OCI-LY3 (cell line): ENCODE data around the gene CMSS1.

Experiments used
- H2AFZ ChIP-seq: fragments of 200-600, 300-600 bp; shearing (Covaris generic); 2 replicates; pipeline ENCODE4 v1.6.0; 2014; ENCODE audit warnings: antibody characterized with exemption, low read depth, low read length
- H3K27ac ChIP-seq: fragments of 200-600, 300-600 bp; sonication (generic); 2 replicates; pipeline ENCODE4 v1.5.1; 2014; ENCODE audit warnings: mild to moderate bottlenecking, low read length, moderate library complexity, mixed read lengths
- H3K27me3 ChIP-seq: fragments of 200-600, 300-600 bp; sonication (generic); 2 replicates; pipeline ENCODE4 v1.6.1; 2014; ENCODE audit warnings: low read depth, low read length, mixed read lengths
- H3K36me3 ChIP-seq: fragments of 200-600, 300-600 bp; sonication (generic); replicated peaks from 2 replicates; pipeline ENCODE3; 2014; ENCODE audit warnings: low read depth, low read length, mixed read lengths
- H3K4me1 ChIP-seq: fragments of 300-600, 200-600 bp; sonication (generic); 2 replicates; pipeline ENCODE4 v1.6.1; 2014; ENCODE audit warnings: low read length, mixed read lengths
- H3K4me2 ChIP-seq: fragments of 200-600, 300-600 bp; sonication (generic); 2 replicates; pipeline ENCODE4 v1.6.1; 2014; ENCODE audit warnings: low read length, mixed read lengths
- H3K4me3 ChIP-seq: fragments of 300-600, 200-600 bp; sonication (generic); 2 replicates; pipeline ENCODE4 v1.5.1; 2014; ENCODE audit warnings: antibody characterized with exemption, mild to moderate bottlenecking, low read length, moderate library complexity
- H3K79me2 ChIP-seq: fragments of 300-600, 200-600 bp; shearing (Covaris generic); 2 replicates; pipeline ENCODE4 v1.6.1; 2014; ENCODE audit warnings: mild to moderate bottlenecking, low read length, mixed read lengths
- H3K9ac ChIP-seq: fragments of 300-600, 200-600 bp; shearing (Covaris generic); 2 replicates; pipeline ENCODE4 v1.6.0; 2014; ENCODE audit warnings: mild to moderate bottlenecking, low read length, moderate library complexity
- H3K9me3 ChIP-seq: fragments of 200-600, 300-600 bp; shearing (Covaris generic); 2 replicates; pipeline ENCODE4 v1.6.1; 2014; ENCODE audit warnings: low read length, mixed read lengths; ENCODE audit not compliant: insufficient read depth
- H4K20me1 ChIP-seq: fragments of 200-600, 300-600 bp; sonication (generic); 2 replicates; pipeline ENCODE4 v1.6.1; 2016; ENCODE audit warnings: low read length, mixed read lengths; ENCODE audit not compliant: insufficient read depth
- EZH2phosphoT487 ChIP-seq: fragments of 200-600 bp; shearing (Covaris generic); IDR thresholded peaks from 2 replicates; pipeline ENCODE4 v1.6.1; 2018; ENCODE audit warnings: antibody characterized with exemption, mixed run types, low read depth
- TF ChIP-seq, protein P1 (sequence below): fragments of 200-600, 300-600 bp; sonication (generic); IDR thresholded peaks from 2 replicates; pipeline ENCODE4 v1.5.1; 2014; ENCODE audit warnings: antibody characterized with exemption, low read length, low read depth

Gene CMSS1

DNA sequence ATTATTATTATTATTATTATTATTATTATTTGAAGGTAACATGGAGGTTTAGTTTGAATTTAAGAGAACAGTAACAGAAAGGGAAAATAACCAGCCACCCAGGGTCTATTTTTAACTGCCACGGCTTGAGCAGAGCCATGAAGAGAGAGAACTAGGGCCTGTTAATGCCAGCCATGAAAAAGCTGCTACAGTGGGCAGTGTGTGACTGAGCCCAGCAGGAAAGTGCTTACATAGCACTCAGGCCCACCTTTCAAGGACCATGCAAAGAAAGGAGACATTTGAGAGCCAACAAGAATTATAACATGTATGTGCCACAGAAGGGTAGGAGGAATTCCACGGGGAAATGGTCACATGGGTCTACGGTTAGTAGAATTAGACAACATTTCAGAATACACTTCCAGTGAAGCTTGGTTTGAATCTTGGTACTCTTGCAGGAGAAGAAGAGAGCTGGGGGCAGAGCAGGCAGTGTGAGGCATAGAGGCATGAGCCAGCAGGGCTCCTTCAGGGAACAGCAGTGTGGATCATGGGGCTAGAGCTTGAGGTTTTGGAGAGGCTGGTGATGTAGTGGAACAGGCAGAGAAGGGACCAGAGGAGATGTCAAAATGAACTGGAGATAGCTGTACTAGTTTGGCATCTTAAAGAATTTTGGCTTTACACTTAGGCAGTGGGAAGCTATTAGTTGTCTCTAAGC is 140.7 kb downstream of the CMSS1 start:
- Histone ChIP-seq H3K9ac (no peak overlapping the region), H3K4me3 (no peak overlapping the region), H2AFZ (no peak overlapping the region), H3K27me3 (no peaks in the 10 kb centered on the region), H3K36me3 (no peaks in the 10 kb centered on the region), H3K4me2 (no peak overlapping the region), H3K9me3 (no peaks in the 10 kb centered on the region), H3K79me2 (peaks cover 11% of the 10 kb centered on the region; the same call in 1 of the 2 replicates), H3K27ac (no peak overlapping the region), H4K20me1 (no peaks in the 10 kb centered on the region), H3K4me1 (no peaks in the 10 kb centered on the region)
- TF ChIP-seq, protein P1, sequence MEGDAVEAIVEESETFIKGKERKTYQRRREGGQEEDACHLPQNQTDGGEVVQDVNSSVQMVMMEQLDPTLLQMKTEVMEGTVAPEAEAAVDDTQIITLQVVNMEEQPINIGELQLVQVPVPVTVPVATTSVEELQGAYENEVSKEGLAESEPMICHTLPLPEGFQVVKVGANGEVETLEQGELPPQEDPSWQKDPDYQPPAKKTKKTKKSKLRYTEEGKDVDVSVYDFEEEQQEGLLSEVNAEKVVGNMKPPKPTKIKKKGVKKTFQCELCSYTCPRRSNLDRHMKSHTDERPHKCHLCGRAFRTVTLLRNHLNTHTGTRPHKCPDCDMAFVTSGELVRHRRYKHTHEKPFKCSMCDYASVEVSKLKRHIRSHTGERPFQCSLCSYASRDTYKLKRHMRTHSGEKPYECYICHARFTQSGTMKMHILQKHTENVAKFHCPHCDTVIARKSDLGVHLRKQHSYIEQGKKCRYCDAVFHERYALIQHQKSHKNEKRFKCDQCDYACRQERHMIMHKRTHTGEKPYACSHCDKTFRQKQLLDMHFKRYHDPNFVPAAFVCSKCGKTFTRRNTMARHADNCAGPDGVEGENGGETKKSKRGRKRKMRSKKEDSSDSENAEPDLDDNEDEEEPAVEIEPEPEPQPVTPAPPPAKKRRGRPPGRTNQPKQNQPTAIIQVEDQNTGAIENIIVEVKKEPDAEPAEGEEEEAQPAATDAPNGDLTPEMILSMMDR = no peak
- TF ChIP-seq EZH2phosphoT487 = no peak

DNA sequence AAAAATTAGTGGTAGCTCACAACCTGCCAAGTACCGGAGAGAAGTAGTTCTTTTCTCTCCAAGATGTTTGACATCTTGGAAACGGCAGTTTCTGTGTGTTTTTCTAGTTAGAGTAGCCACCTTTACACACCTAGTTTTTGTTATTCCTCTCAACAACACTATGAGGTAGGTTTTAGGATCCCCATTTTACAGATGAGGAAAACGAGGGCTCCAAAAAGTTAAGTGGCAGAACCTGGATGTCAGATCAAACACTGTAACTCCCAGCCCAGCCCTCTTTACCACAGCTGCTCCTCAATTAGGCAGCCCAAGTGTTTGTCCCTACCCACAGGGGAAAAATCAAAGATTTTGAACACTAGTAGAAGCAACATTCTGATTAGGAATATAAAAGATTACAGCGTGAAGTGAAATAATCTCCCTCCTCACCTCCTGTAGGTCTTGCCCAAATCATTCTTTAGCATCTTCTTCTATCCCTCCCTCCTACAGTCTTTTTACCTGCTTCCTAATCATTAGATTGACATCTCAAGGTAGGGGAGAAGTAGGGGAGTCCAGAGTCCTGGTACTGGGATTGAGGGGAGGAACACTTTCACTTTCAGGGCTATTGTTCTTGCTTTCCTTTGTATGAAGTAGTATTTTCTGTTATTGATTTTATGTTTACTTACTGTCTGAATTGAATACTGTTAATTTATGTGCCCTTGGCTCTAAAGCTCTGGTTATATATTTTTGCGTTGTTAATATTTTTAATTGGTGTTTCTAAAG is 142.6 kb downstream of the CMSS1 start:
- H2AFZ ChIP-seq = no peak overlapping the region
- H3K4me3 ChIP-seq = no peak overlapping the region
- no peaks in the 10 kb centered on the region for H3K4me1 ChIP-seq
- no peaks in the 10 kb centered on the region for H3K9me3 ChIP-seq
- TF ChIP-seq, protein P1 = no peak
- no peak for TF ChIP-seq EZH2phosphoT487
- H3K27me3 ChIP-seq = no peaks in the 10 kb centered on the region
- H4K20me1 ChIP-seq = no peaks in the 10 kb centered on the region
- no peak overlapping the region for H3K27ac ChIP-seq
- H3K4me2 ChIP-seq = no peak overlapping the region
- no peaks in the 10 kb centered on the region for H3K36me3 ChIP-seq
- 0 out of 2 replicates have a peak, but pooled peaks cover 5% of the 10 kb centered on the region for H3K79me2 ChIP-seq
- no peak overlapping the region for H3K9ac ChIP-seq

DNA sequence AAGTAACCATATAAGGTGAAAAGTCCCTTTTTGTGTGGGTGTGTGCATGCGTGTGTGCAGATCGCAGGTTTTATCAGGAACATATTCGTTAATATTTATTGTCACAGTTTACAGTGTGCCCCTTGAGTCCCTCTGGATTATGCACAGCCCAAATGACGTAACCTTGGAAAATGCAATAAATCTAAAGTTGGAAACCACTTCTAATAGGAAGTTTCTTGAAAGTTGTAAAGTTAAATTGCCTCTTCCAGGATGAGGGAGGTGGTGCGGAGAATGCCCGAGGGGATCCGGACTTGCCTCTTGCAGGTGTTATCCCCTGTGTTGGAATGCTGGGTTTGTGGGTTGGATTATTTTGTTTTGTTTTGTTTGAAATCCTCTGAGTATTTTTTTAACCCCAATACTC is 143.3 kb downstream of the CMSS1 start:
- Histone ChIP-seq H3K79me2 (0 out of 2 replicates have a peak, but pooled peaks cover 5% of the 10 kb centered on the region), H4K20me1 (no peaks in the 10 kb centered on the region)
- no peak for TF ChIP-seq EZH2phosphoT487
- TF ChIP-seq, protein P1 = no peak

DNA sequence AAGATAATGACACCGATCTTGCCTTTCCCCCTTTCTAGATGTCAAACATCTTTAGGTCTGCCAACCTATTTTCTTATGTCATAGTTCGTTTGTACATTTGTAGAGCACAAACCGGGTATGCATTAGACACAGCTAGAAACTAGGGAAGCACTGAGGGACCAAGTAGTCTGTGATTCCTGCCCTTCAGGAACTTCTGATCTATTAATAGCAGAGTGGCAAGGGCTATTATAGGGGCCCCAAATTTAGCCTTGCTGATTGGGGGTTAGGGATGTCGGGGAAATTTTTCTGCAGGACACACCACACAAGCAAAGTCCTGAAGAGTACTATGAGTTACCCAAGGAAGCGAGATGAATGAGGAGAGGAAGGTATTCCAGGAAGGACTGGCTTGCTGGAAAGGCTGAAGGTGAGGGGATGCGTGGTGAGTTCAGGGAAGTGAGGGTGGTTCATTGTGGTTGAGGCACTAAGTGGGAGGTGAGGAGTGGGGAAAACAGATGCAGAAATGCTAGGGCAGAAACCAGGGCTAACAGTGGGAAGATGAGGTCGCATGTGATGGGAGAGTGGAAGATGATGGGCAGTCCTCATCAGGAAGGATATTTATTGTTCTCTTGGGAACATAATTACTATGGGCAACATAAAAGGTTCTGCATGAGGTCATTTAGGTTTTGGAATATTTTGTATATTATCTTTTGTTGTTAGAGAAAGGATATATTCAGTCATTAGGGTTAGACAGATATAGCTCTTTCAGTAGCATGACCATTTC is 144.3 kb downstream of the CMSS1 start:
- Histone ChIP-seq H3K27me3 (no peaks in the 10 kb centered on the region), H2AFZ (no peak overlapping the region), H3K27ac (no peak overlapping the region), H3K4me3 (no peak overlapping the region), H3K4me1 (no peaks in the 10 kb centered on the region), H3K9me3 (no peaks in the 10 kb centered on the region), H3K4me2 (no peak overlapping the region), H3K79me2 (0 out of 2 replicates have a peak, but pooled peaks cover 5% of the 10 kb centered on the region), H3K36me3 (no peaks in the 10 kb centered on the region), H3K9ac (no peak overlapping the region), H4K20me1 (no peaks in the 10 kb centered on the region)
- TF ChIP-seq, protein P1 = no peak
- no peak for TF ChIP-seq EZH2phosphoT487

More for the DNA sequence above, 143.3 kb downstream of the CMSS1 start:
- H3K27ac ChIP-seq = no peak overlapping the region
- H3K9me3 ChIP-seq = no peaks in the 10 kb centered on the region
- H3K4me3 ChIP-seq = no peak overlapping the region
- H3K4me2 ChIP-seq = no peak overlapping the region
- no peak overlapping the region for H3K9ac ChIP-seq
- H3K36me3 ChIP-seq = no peaks in the 10 kb centered on the region
- no peaks in the 10 kb centered on the region for H3K27me3 ChIP-seq
- H3K4me1 ChIP-seq = no peaks in the 10 kb centered on the region
- no peak overlapping the region for H2AFZ ChIP-seq
